Testis (tissue), 2 donors: ENCODE results near the gene FAM181A.

Experiments used
- CTCF ChIP-seq, 3 experiments: fragments of 450-650 bp in 2 of 3; fragments of 200-600 bp in 1 of 3; sonication (generic) in 1 of 3; IDR thresholded peaks; one replicate each; pipeline ENCODE4 v1.5.1; 2016 to 2019; ENCODE audit warnings: antibody characterized with exemption in 3 of 3, mild to moderate bottlenecking in 2 of 3, moderate library complexity in 1 of 3
- POLR2A ChIP-seq: fragments of 450-650 bp; IDR thresholded peaks from one replicate; pipeline ENCODE4 v1.6.1; 2017; ENCODE audit warnings: antibody characterized with exemption, mild to moderate bottlenecking, moderate library complexity

DNA sequence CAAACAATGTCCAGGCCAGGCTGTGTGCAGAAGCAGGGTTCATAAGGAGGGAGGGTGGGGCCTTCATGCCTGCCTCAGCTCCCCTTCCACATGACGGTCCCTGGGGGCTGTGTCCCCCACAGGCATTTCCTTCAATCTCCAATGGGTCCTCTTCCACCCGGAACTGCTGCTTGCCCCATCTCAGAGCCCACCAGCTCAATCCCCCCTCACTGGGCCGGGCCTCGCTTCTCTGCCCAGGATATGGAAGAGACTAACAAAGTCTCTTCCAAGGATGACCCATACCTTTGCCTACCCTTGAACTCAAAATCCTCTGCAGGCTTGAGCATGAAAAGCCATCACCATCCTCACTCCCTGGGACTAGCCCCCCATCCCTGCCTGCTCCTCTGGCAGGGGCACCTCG is 28.4 kb upstream of the FAM181A start:
- TF ChIP-seq CTCF (IDR thresholded peaks at IDR 0.05) (no peak), POLR2A (no peak)
